Gastroesophageal sphincter (tissue), 4 donors: ENCODE measurements around the gene ATF5. TPM values are rescaled to one million over a fixed set of nuclear protein-coding genes. Genes with fewer than 3 reads are reported as not detected.

Experiments
- ATAC-seq: fragments of 150-250 bp; one replicate; pipeline ENCODE4 v1.9.1; 2016; ENCODE audit warnings: mild to moderate bottlenecking, moderate library complexity
- H3K27ac ChIP-seq, 4 donors: fragments of 200-600 bp; sonication (generic) in 3 of 4; 1 replicate in 3 of 4; 2 replicates in 1 of 4; pipeline ENCODE4 v1.5.1; 2016 to 2019
- H3K27me3 ChIP-seq: fragments of 200-600 bp; sonication (generic); one replicate; pipeline ENCODE4 v1.5.1; 2019
- H3K36me3 ChIP-seq, 2 donors: fragments of 200-600 bp; sonication (generic); one replicate each; pipeline ENCODE4 v1.5.1; 2019; ENCODE audit warnings: control low read depth in 1 of 2
- H3K4me1 ChIP-seq, 3 donors: fragments of 200-600 bp; sonication (generic); 1 replicate in 2 of 3; 2 replicates in 1 of 3; pipeline ENCODE4 v1.5.1; 2016 to 2019; ENCODE audit warnings: control low read depth in 2 of 3
- H3K4me3 ChIP-seq, 2 donors: fragments of 200-600 bp; sonication (generic); one replicate each; pipeline ENCODE4 v1.5.1; 2019; ENCODE audit warnings: mild to moderate bottlenecking in 1 of 2, moderate library complexity in 1 of 2
- H3K9me3 ChIP-seq, 3 donors: fragments of 200-600 bp; sonication (generic); one replicate each; pipeline ENCODE4 v1.5.1; 2017 to 2019; ENCODE audit warnings: control low read depth in 2 of 3
- EP300 ChIP-seq: sonication (generic); formaldehyde crosslinking; IDR thresholded peaks from one replicate; pipeline ENCODE4 v1.6.1; 2017; ENCODE audit warnings: antibody characterized with exemption, mild to moderate bottlenecking
- POLR2A ChIP-seq, 2 donors: fragments of 450-650 bp; IDR thresholded peaks; one replicate each; pipeline ENCODE4 v1.6.1; 2017; ENCODE audit warnings: antibody characterized with exemption in 2 of 2, mild to moderate bottlenecking in 2 of 2, moderate library complexity in 1 of 2
- POLR2AphosphoS5 ChIP-seq: sonication (generic); formaldehyde crosslinking; IDR thresholded peaks from one replicate; pipeline ENCODE4 v1.6.1; 2017; ENCODE audit warnings: antibody characterized with exemption
- WGBS, 2 donors: methylation state at CpG; one replicate each; pipeline ENCODE4 v1.1.5; 2018; ENCODE audit warnings: low coverage in 1 of 2; 5-methylcytosine and 5-hydroxymethylcytosine counted together
- total RNA-seq, 4 donors: library from RNA; depleted of rRNA; stranded (reverse); fragments of >200 nt; gene quantifications; one replicate each; pipeline ENCODE4 v1.1.0, GENCODE V29; 2016
- TF ChIP-seq, protein P1 (sequence below), 4 experiments: fragments of 200-600 bp in 2 of 4; fragments of 450-650 bp in 2 of 4; sonication (generic) in 1 of 4; IDR thresholded peaks; one replicate each; pipeline ENCODE4 v1.5.1; 2017 to 2019; ENCODE audit warnings: antibody characterized with exemption in 4 of 4, mild to moderate bottlenecking in 2 of 4, moderate library complexity in 2 of 4

The ATF5 gene
- total RNA-seq, 4 donors from 2014 or later: 12.3 to 22.7 (median 16.7) TPM

DNA sequence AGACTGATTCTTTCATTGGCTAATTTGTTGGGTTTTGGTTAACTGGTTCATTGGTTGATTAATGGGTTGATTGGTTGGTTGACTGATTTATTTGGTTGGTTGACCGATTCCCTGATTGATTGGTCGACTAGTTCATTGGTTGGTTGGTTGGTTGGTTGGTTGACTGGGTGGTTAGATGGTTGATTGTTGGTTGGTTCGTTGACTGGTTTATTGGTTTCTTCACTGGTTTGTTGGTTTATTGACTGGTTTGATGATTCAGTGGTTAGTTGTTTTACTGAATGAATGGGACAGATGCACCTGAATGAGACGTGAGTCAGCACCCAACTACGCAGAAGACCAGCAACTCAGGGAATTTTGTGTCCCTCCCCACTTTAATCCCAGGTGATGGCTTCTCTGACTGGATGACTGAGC lies 3.0 kb downstream of the ATF5 start:
- ATAC-seq: no peak
- H3K27ac ChIP-seq: no peak overlapping the region
- H3K36me3 ChIP-seq: peaks cover 0 to 26% of the 10 kb centered on the region in 2 donors
- H3K27me3 ChIP-seq: no peaks in the 10 kb centered on the region
- TF ChIP-seq, protein P1, sequence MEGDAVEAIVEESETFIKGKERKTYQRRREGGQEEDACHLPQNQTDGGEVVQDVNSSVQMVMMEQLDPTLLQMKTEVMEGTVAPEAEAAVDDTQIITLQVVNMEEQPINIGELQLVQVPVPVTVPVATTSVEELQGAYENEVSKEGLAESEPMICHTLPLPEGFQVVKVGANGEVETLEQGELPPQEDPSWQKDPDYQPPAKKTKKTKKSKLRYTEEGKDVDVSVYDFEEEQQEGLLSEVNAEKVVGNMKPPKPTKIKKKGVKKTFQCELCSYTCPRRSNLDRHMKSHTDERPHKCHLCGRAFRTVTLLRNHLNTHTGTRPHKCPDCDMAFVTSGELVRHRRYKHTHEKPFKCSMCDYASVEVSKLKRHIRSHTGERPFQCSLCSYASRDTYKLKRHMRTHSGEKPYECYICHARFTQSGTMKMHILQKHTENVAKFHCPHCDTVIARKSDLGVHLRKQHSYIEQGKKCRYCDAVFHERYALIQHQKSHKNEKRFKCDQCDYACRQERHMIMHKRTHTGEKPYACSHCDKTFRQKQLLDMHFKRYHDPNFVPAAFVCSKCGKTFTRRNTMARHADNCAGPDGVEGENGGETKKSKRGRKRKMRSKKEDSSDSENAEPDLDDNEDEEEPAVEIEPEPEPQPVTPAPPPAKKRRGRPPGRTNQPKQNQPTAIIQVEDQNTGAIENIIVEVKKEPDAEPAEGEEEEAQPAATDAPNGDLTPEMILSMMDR (IDR thresholded peaks at IDR 0.05): no peak
- no peak for TF ChIP-seq POLR2A (IDR thresholded peaks at IDR 0.05)
- no peak for TF ChIP-seq EP300
- no peak for TF ChIP-seq POLR2AphosphoS5
- H3K4me3 ChIP-seq: no peak overlapping the region
- H3K9me3 ChIP-seq: no peaks in the 10 kb centered on the region
- H3K4me1 ChIP-seq: peaks cover 0 to 33% (median 14%) of the 10 kb centered on the region in 3 donors
- WGBS, 2 donors: 97 to 100% methylated on average over 3 to 5 of the region's 5 CpGs

DNA sequence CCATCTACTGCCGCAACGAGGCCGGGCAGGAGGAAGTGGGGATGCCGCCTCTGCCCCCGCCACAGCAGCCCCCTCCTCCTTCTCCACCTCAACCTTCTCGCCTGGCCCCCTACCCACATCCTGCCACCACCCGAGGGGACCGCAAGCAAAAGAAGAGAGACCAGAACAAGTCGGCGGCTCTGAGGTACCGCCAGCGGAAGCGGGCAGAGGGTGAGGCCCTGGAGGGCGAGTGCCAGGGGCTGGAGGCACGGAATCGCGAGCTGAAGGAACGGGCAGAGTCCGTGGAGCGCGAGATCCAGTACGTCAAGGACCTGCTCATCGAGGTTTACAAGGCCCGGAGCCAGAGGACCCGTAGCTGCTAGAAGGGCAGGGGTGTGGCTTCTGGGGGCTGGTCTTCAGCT lies 3.7 kb downstream of the ATF5 start:
- H3K27me3 ChIP-seq: no peaks in the 10 kb centered on the region
- H3K9me3 ChIP-seq: no peaks in the 10 kb centered on the region
- no peak for ATAC-seq
- peaks cover 0 to 31% (median 10%) of the 10 kb centered on the region in 3 donors for H3K4me1 ChIP-seq
- TF ChIP-seq, protein P1 (IDR thresholded peaks at IDR 0.05): no peak
- TF ChIP-seq EP300: no peak
- TF ChIP-seq POLR2AphosphoS5: no peak
- no peak for TF ChIP-seq POLR2A (IDR thresholded peaks at IDR 0.05)
- peaks cover 0 to 19% of the 10 kb centered on the region in 2 donors for H3K36me3 ChIP-seq
- 100% methylated on average over 1 of the region's 25 CpGs; no CpG with 5 or more reads in 1 of the 2 donors for WGBS, 2 donors
- no peak overlapping the region for H3K4me3 ChIP-seq
- H3K27ac ChIP-seq: no peak overlapping the region

DNA sequence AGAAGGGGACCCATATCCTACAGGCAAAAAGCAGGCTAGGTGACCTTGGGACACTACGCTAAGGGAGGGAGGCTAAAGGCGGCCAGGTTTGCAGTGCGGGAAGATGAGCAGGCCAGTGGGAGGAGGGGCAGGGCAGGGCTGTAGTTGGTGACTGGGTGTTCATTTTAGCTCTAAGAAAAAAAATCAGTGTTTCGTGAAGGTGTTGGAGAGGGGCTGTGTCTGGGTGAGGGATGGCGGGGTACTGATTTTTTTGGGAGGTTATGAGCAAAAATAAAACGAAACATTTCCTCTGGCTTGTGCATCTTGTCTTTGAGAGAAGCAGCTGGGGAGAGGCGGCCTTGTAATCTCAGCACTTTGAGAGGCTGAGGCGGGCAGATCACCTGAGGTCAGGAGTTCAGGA lies 4.6 kb downstream of the ATF5 start:
- Histone ChIP-seq H3K27ac (no peak overlapping the region), H3K36me3 (peaks cover 0 to 18% of the 10 kb centered on the region in 2 donors)
- no peak for ATAC-seq

DNA sequence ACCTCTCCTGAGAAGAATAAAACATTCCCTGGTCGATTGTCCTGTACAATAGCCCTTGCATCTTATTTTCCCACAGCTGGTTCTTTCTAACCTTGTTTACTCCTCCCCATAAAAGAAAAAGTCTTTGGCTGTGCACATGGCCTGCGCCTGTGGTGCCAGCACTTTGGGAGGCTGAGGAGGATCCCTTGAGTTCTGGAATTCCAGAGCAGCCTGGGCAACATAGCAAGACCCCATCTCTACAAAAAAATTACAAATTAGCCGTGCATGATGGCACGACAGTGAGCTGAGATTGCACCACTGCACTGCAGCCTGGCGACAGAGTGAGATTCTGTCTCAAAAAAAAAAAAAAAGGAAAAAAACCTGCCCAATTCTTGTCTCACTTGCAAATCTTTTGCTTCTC lies 7.5 kb downstream of the ATF5 start:
- Histone ChIP-seq H3K27me3 (peaks cover 11% of the 10 kb centered on the region), H3K4me1 (peaks cover 0 to 9% (median 6%) of the 10 kb centered on the region in 3 donors), H3K27ac (no peak overlapping the region), H3K9me3 (no peaks in the 10 kb centered on the region), H3K4me3 (no peak overlapping the region), H3K36me3 (peaks cover 0 to 14% of the 10 kb centered on the region in 2 donors)
- no peak for ATAC-seq
- TF ChIP-seq, protein P1 (IDR thresholded peaks at IDR 0.05): no peak
- TF ChIP-seq POLR2A (IDR thresholded peaks at IDR 0.05): no peak
- no peak for TF ChIP-seq POLR2AphosphoS5
- TF ChIP-seq EP300: no peak
- 34 to 66% methylated on average over 2 to 5 of the region's 5 CpGs for WGBS, 2 donors

More for the DNA sequence above, 4.6 kb downstream of the ATF5 start:
- no peak for TF ChIP-seq EP300
- TF ChIP-seq, protein P1 (IDR thresholded peaks at IDR 0.05): no peak
- no peak for TF ChIP-seq POLR2AphosphoS5
- no peak for TF ChIP-seq POLR2A (IDR thresholded peaks at IDR 0.05)
- H3K27me3 ChIP-seq: no peaks in the 10 kb centered on the region
- peaks cover 0 to 26% (median 6%) of the 10 kb centered on the region in 3 donors for H3K4me1 ChIP-seq
- H3K9me3 ChIP-seq: no peaks in the 10 kb centered on the region
- 93 to 96% methylated on average over 5 to 8 of the region's 8 CpGs for WGBS, 2 donors
- no peak overlapping the region for H3K4me3 ChIP-seq

DNA sequence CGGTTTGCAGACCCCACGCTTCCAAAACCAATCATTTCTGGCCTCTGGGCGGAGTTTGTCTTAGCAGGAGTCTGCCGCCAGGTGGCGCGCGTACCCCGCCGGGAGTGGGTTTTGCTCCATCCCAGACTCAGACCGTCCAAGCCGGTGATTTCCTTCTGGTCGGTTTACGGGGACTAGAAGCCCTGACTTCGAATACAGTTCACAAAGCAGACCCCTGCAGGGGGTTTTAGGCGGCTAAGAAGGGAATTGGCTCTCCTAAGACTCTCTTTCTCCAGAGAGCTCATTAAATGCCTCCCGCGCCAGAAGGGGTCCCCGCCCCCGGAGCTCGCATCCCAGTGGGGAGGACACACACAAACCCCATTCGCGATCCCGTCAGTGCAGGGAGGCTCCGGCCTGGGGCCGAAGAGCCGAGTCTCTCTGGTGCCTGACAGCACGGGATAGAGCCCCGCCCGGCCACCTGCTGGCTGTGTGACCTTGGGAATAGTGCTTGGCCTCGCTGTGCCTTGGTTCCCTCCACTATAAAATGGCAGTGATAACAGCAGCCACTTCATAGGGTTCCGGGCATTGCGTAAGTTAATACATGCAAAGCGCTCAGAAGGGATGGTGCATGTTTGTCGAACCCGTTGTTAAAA lies 8.9 kb downstream of the ATF5 start:
- peaks cover 0 to 9% (median 6%) of the 10 kb centered on the region in 3 donors for H3K4me1 ChIP-seq
- no peak for TF ChIP-seq POLR2A (IDR thresholded peaks at IDR 0.05)
- TF ChIP-seq, protein P1 (IDR thresholded peaks at IDR 0.05): peak in 3 of 4 experiments; percentile 95 to 96 (median 95)
- H3K4me3 ChIP-seq: peak overlapping the region in 1 of 2 donors; percentile 24
- H3K27me3 ChIP-seq: peaks cover 19% of the 10 kb centered on the region
- peaks cover 0 to 5% of the 10 kb centered on the region in 2 donors for H3K36me3 ChIP-seq
- 0% methylated on average over 10 of the region's 35 CpGs; no CpG with 5 or more reads in 1 of the 2 donors for WGBS, 2 donors
- H3K27ac ChIP-seq: no peak overlapping the region
- peak; percentile 89 for ATAC-seq
- no peaks in the 10 kb centered on the region for H3K9me3 ChIP-seq
